HG03442 (cell line): Measurements from ENCODE around the gene LMBR1L.

ENCODE experiments used
- ATAC-seq: cut with Tn5 transposase; IDR thresholded peaks from one replicate; pipeline ENCODE4 v1.9.1; 2021; ENCODE audit warnings: mild to moderate bottlenecking, moderate library complexity; ENCODE audit not compliant: unreplicated experiment

The LMBR1L gene

DNA sequence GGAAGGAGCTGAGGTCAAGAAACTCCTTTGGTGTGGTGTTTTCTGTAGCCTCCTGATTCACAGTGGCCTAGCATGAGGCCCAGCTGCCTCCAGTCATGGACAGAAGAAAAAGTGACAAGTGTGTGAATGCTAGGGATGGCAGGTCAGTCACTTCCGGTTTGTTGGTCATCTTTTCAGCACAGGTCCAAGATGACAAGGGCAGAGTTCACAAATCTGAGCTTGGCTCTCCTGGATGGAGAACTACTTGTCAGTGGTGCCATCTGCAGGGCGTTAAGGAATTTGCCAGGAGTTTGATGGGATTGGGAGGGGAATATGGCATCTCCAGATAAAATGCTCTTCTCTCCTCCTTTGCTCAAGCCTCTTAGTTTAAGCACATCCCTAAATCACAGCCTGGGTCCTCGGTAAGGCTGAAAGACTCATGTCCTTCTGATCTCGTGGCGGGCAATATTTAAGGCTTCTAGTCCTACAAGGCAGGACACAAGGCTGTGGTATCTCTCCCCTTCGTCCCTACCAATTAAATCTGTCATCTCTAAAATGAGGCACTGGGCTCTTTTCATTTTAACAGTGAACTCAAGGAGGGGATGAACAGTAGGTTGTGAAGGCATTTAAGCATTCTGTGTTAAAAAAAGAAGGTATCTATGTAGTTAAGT lies 10.5 kb upstream of the LMBR1L start:
- no peak for ATAC-seq

DNA sequence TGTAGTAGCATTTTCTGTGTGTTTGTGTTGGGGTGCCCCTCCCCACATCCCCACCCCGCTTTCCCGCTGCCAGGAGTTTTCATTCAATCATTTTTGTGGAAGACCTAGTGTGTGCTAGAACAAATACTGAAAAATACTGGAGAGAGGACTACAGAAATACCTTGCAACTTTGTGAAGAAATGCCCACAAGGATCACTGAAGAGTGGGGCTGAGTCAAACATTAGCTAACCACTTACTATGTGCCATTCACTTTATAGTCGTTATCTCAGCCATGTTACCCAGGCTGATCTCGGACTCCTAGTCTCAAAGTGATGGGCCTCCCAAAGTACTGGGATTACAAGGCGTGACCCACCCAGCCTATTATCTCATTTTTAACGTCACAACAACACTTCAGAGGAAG lies 559 bp upstream of the LMBR1L start:
- ATAC-seq, result no peak

DNA sequence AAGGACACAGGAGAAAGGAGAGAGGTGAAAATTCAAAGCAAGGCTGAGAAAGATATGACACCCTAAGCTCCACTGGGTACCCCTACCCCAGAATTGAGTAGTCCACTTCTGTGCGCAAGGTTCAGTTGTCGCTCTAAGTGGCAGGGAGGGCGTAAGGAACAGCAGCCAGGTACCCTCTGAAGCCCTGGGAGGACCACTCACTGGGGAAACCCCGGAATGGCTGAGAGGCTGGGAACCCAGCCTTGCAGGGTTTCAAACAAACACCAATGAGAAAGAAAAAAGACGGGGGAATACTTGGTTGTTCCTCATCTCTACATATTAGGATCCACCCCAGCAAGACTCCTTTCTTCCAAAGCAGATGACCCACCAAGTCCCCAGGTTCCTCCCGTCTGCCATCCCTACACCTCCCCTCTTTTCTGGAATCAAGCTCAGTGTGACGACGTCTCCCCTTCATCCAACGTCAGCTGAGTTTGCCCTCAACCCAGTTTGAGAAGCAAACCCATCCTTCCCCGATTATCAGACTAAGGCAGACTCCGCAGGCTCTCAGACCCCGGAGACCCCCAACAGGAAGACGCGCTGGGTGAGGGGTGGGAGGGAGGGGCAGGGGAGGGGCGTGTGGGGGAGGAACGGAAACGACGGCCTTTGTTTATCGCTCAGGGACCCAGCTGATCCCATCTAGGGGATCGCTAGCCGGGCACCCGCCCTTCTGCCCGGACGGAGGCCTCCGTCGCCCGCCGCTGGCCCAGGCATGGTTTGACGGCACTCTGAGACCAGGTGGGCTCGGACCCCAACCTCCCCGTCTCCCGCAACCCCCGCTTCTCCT lies 795 bp downstream of the LMBR1L start:
- no peak for ATAC-seq

DNA sequence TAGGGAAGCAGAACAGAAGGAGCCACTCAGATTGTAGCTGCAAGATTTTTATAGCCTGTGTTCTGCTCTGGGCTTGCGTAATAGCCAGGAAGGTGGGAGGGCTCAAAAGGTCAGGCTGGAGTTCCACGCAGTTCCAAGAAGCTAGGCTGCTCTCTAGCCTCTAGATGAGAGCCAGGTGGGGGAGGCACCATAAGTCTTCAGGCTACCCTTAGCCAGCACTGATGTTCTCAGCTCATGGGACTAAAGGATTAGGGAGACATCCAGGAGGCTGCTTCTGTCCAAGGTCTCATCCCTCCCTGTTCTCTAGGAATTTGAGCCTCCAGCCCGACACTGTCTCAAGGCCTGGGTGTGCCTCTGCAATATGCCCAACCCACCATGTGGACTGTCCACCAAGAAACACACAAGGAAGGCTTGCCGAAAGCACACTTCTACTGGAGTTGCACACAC lies 1.7 kb downstream of the LMBR1L start:
- no peak for ATAC-seq

DNA sequence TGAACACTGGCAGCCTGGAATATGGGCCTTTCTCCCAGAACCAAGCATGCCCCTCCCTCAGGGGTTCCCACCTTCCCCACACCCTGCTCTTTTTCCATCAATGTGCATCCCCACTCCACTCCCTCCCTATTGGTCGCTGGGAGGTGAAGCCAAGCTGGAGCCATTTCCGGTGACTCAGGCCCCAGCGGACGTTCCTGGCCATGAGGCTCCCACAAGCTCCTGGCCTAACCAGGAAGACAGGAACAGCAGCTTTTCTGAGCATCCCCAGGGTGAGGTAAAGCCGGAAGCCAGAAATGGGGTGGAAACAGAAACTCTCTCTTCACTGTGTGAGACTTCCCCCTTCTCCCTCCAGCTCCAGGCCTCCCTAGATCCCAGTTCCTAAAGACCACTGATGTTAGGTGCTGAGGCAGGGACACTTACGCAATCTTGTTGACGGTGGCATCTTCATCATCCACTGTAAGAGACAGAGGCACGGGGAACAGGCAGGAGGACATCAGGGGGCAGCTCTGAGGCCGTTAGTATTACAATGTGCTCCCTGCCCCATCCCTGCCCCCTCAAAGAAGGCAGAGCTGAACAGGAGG lies 5.1 kb downstream of the LMBR1L start:
- ATAC-seq, result no peak

DNA sequence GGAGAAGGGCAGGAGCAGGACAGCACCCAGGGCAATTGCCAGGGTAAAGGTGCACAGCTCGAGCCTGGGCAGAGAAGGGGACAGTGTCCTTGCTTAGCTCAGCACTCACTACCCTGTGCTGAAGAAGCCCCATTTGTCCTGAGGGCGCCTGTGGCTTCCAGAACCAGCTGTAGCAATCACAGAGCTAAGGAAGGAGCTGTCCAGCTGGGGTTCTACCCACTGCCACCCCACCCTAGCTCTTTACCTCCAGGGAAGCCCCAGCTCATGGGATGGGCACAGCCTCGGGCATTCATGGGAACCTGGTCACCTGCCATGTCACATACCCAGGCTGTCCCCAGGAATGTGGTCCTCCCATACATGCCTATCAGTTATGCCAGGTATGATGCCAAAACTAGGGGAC lies 5.8 kb downstream of the LMBR1L start:
- no peak for ATAC-seq

DNA sequence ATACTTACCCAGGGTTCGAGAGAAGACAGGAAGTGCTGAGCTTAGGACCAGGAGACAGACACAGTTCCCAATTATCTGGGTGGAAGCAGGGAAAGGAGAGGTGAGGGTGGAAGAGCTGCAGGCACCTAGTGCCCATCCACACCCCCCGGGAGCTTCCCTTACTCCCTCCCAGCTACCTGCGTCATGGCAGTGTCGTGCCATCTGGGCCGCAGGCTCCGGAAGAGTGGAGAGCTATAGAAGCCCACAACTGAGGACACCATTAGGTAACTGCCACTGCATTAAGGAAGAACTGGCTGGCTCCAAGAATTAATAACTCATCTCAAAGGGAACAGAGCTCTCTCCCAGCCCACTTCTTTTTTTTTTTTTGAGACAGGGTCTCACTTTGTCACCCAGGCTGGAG lies 10.3 kb downstream of the LMBR1L start:
- ATAC-seq, result no peak

DNA sequence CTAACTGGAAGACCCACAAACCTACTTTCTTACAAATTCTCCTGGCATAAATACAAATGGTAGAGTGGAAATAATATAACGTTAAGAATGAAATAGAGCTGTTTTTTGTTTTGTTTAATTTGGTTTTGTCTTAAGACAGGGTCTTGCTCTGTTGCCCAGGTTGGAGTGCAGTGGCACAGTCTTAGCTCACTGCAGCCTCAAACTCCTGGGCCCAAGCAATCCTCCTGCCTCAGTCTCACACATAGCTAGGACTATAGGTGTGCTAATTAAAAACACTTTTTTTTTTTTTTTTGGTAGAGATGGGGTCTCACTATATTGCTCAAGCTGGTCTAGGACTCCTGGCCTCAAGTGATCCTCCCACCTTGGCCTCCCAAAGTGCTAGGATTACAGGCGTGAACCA lies 11.9 kb downstream of the LMBR1L start:
- no peak for ATAC-seq

DNA sequence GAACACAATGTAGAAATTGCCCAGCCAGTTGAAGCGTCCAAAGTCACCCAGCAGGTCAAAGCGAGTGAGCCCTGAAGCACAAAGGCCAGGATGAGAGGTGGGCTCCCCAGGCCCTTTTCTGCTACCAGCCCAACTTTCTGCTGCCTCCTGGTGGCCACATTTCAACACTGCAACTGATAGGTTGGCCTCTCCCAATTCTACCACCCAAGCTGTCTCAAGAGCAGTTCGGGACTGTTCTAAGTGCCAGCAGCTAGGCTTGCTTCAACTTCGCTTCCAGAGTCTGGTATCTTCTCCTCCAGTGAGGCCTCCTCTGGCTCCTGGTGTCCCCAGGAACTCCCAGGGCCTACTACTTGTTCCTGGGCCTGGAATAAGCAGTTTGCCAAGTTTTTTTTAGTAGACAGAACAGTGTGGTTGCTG lies 12.6 kb downstream of the LMBR1L start:
- no peak for ATAC-seq

DNA sequence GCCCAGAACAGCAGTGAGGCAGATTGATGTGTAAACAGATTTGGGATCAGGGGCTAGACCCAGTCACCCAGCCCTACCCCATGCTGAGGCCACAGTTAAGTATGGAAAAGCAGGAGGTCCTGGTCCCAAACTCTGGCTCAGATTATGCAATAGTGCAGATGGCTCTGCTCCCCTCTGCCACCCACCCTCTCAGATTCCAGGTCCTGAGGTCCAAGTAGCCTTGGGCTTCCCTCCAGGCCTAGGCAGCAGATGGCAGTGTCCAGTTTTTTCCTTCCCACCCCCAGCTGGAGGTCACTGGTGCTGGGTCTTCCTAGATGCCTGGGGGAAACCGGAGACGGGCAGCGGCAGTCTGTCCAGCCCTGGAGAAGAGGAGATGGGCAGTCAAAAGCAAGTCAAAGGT lies 13.3 kb downstream of the LMBR1L start:
- no peak for ATAC-seq

DNA sequence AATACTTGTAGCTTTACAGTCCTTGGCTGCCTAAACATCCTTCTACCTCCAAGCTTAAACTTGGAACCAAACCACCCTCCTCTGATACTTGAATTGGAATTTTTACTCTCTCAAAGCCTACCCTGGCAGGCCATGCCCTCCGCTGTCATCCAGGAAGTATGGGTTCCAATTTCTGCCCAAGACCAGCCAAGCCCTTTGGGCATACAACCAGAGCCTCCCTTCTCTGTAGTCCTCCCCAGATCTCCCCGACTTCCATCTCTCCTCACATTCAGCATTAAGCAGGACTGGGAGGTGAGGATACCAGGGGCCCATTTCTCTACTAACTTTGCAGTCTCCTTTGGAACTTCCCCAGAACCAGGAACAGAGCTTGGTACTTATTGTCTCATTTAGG lies 15.7 kb downstream of the LMBR1L start:
- no peak for ATAC-seq

DNA sequence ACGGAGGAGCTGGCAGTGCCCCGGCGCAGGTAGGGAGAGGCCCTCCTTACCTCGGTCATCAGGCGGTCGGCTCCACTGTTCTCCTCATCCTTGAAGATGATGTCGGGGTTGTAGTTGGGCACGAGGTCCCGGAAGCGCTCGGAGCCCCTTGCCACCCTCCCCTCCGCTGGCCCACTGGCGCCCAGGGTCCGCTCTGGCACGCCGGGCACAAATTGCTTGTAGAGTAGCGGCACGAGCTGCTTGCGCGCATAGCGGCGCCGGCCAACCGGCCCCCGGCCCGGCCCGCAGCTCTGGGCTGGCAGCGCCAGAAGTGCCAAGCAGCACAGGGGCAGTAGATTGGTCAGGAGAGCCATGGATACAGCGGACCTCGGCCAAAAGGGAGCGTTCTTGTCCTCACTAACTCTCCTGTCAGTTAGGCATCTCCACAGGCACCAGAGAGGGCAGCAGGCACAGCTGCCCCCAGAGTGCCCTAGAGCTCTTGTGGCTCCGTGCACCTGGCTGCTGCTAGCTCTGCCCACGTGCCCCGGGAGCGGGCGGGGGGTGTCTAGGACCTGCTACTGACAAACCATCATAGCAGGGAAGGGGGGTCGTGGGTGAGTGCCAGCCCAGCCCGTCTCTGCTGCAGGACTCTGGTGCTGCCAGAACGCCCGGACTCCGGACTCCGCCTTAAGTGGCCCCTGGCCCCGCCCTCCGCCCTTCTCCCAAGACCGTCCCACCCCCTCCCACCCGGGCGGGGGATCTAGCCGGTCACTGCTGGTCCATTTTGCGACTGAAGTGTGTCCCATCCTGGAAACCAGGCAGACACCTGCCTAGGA lies 16.3 kb downstream of the LMBR1L start, which contains the start of gene DHH:
Gene DHH (minus strand): TSS at position 642 of the 815 bp plus-strand sequence. CDS start 289 bp downstream, at position 353.
- ATAC-seq, result no peak

DNA sequence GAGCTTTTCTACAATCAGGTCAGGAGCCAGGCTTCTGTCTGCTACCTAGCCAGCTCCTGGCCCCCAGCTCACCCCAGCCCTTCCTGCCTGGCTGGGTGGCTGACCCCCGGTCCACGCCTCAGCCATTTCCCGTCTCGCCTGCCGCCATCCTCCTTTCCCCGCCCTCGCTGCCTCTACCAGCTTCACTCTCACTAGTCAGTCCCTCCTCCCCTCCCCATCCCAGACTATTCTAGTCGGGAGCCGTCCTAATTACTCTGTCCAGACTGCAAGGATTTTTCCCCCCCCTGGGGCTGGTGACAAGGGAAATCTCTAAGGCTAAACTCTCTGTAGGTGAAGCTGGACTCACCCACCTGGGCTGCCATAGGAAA lies 16.9 kb downstream of the LMBR1L start:
- ATAC-seq, result no peak

DNA sequence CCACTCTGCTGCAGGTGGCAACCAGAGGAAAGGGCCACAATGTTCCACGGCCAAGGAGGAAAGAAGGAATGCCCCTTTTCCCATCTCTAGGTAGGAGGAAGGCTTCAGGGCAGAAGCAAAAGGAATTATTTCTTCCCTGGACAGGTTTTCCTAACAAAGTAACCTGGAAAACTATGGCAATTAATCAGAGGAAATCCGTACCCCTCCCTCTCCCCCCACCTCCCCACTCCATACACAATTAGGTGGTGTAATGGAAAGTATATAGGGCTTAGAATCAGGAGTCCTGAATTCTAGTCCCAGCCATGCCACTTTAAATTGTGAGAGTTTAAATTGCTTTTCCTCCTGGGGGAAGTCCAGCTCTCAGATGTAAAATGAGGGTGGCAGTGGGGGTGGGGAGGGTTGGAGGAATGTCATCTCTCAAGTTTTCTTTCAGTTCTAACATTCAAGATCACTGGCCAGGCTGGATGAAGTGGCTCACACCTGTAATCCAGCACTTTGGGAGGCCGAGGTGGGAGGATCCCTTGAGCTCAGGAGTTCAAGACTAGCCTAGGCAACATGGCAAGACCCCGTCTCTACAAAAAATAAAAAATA lies 17.7 kb downstream of the LMBR1L start:
- no peak for ATAC-seq

DNA sequence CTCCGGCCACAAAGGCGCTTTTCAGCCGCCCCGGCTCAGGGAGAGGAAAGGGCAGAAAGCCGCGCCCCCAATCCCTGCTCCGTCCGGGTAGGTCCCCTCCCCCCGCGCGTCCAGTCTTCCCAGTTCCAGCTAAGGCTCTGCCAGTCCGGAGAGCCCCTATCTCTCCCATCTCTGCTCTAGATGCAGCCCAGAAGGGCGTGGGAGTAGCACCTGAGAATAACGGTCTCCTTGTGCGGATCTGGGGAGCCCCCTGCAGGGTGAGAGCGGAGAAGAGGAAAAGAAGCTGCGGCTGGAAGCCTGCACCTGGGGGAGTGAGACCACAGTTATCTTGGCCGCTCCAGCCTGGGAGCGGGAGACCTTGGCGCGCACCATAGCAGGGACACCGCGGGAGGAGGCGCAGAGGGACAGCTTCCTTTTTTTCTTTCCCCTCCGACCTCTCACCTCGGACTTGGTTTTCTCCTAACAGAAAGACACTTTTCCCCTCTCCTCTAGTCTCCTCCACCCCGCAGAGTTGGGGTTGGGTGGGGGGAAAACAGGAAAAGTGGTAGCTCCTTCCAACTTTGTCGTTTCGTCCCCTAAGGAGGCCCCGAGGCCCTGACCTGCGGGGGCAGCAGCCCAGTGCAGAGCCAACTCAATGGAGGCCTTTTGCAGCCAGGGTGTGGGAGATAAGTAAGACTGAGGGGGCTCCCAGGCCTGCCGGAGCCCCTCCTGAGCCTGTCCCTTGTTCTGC lies 18.4 kb downstream of the LMBR1L start:
- no peak for ATAC-seq

DNA sequence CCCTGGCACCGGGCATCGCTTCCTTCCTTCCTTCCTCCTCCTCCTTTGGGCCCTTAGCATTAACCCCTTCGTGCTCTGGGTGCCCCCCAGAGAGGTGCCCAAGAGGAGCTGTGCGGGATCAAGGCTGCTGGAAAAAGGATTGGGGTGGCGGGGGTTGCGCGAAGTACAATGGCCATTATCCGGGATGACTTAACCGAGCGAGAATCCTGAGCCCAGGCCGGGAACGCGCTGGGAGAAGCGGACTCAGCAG lies 18.9 kb downstream of the LMBR1L start:
- ATAC-seq, result no peak

DNA sequence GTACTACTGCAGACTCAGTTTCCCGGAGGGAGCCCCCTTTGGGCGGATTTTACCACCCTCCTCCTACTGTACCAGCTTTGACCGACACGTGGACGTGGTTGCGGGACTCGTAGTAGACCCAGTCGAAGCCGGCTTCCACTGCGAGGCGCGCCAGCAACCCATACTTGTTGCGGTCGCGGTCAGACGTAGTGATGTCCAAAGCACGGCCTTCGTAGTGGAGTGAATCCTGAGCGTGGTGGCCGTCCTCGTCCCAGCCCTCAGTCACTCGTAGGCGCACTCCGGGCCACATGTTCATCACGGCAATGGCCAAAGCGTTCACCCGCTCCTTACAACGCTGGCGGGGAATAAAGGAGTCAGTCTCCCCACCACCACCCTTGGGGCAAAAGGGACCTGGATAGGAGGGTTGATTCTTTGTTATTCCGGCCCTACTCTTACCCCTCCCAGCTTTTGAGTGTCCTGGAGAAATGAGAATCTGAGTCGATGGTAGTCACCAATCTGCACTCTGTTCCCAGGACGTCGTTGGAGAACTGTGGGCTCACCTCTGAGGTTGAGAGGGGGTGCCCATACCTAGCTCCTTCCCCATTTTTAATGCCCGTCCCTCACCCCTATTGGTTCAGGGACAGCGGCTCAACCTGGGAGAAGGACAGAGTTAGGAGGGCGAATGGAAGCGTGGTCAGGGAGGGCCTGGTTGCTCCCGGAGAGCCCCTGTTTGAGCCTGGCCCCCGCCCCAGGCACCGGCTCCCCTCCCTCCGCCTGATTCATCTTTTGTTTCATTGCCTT lies 19.4 kb downstream of the LMBR1L start:
- no peak for ATAC-seq

DNA sequence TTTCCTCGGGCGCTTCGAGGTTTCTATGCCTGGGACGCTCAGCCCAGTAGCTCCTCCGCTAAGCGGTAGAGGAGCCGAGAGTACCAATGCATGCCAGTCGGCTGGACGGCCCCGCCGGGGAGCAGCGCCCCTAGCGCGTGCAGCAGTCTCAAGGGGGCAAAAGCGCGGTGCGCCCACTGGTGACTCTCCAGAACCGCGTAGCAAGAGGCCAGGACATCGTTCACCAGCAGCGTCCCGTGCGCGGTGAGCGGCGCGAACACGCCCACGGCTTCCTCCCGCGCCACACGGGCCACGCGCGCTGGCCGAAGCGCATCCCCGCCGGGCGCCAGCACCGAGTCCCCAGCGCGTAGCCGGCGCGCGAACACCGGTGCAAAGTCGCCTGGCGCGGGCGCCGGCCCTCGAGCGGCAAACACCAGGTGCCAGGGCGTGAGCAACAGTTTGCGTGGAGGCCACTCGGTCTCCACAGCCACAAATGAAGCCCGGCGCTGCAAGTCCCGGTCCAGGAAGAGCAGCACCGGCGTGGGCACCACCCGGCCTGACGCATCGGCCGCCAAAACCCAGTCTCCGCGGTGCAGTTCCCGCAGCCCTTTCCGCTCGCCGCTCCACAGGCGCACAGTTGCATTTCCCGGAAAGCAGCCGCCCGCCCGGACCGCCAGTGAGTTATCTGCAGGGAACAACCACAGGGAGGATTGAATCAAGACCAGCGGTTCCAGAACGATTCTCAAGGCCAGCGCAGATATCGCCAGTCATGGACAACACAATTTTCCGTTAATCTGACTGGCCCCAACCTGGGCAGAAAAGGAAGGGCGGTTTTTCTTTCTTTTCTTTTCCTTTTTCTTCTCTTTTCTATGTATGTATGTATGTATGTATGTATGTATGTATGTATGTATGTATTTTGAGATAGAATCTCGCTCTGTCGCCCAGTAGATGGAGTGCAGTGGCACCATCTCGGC lies 20.6 kb downstream of the LMBR1L start:
- ATAC-seq, result no peak

DNA sequence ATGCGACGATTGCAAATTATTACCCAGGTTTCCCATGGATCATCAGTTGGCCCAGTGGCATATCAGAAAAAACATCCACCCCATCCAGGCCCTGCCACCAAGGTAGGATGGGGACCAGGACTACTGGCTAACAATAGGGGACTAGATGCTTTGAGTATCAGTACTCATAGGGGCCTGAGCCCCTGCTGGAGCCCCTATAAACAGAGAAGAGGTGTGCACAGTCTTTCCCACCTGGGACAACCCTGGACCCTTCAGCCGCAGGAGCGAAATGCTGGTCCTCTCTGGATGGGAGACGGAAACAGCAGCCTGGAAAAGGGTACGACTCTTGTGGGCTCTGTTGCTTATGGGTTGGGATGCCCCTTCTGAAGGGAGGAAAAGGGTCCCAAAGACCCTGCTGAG lies 21.7 kb downstream of the LMBR1L start:
- ATAC-seq, result no peak
